AG10803 (cell line): ENCODE data around the gene VWA8.
A peak's percentile ranks its signal among the peaks of the same experiment; 100 is the strongest.

ENCODE experiments used
- DNase-seq: peaks from one replicate; pipeline ENCODE4 v3.0.0; 2010; ENCODE audit warnings: low read depth
- H3K4me3 ChIP-seq: 2 replicates; pipeline ENCODE4 v1.5.1; 2011; ENCODE audit warnings: mild to moderate bottlenecking, low read length, control low read depth
- TF ChIP-seq, protein P1 (sequence below): conservative IDR thresholded peaks from 2 replicates; pipeline ENCODE4 v1.5.1; 2011; ENCODE audit warnings: mild to moderate bottlenecking, low read length, control low read depth, inconsistent platforms

Gene VWA8

GRCh38 chr13:41678848-41679247, 282.1 kb downstream of the VWA8 start:
- TF ChIP-seq, protein P1, sequence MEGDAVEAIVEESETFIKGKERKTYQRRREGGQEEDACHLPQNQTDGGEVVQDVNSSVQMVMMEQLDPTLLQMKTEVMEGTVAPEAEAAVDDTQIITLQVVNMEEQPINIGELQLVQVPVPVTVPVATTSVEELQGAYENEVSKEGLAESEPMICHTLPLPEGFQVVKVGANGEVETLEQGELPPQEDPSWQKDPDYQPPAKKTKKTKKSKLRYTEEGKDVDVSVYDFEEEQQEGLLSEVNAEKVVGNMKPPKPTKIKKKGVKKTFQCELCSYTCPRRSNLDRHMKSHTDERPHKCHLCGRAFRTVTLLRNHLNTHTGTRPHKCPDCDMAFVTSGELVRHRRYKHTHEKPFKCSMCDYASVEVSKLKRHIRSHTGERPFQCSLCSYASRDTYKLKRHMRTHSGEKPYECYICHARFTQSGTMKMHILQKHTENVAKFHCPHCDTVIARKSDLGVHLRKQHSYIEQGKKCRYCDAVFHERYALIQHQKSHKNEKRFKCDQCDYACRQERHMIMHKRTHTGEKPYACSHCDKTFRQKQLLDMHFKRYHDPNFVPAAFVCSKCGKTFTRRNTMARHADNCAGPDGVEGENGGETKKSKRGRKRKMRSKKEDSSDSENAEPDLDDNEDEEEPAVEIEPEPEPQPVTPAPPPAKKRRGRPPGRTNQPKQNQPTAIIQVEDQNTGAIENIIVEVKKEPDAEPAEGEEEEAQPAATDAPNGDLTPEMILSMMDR, result no peak
- H3K4me3 ChIP-seq, result no peak overlapping the region
- DNase-seq, result no peak

GRCh38 chr13:41678249-41678648, 282.7 kb downstream of the VWA8 start:
- DNase-seq, result peak; percentile 42
- TF ChIP-seq, protein P1, result no peak
- no peak overlapping the region for H3K4me3 ChIP-seq

DNA sequence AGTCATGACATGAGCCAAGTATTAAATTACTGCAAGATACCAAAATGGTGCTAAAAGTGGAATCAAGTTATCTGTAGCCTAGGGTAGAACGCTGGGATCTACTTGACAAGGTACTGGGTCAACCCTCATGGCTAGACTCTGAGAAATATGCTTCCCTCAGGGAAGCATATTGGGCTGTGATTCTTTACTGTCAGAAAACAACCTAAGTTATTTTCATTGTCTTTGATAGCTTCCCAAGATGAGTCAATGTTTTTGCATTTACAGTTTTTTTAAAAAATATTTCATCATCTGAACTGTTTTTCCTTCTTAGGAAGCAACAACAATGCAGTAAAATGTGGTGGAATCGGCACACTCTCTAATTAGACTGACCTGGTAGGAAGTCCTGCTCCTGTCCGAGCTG, 285.6 kb downstream of the VWA8 start:
- DNase-seq, result peak; percentile 75
- H3K4me3 ChIP-seq, result no peak overlapping the region
- TF ChIP-seq, protein P1, result no peak

- H3K4me3 ChIP-seq, result no peak overlapping the region
- no peak for DNase-seq
- TF ChIP-seq, protein P1, result no peak
Measured at GRCh38 chr13:41674246-41674645, 286.7 kb downstream of the VWA8 start.

- DNase-seq, result no peak
- TF ChIP-seq, protein P1, result no peak
- no peak overlapping the region for H3K4me3 ChIP-seq
Measured at GRCh38 chr13:41673640-41674039, 287.3 kb downstream of the VWA8 start.

DNA sequence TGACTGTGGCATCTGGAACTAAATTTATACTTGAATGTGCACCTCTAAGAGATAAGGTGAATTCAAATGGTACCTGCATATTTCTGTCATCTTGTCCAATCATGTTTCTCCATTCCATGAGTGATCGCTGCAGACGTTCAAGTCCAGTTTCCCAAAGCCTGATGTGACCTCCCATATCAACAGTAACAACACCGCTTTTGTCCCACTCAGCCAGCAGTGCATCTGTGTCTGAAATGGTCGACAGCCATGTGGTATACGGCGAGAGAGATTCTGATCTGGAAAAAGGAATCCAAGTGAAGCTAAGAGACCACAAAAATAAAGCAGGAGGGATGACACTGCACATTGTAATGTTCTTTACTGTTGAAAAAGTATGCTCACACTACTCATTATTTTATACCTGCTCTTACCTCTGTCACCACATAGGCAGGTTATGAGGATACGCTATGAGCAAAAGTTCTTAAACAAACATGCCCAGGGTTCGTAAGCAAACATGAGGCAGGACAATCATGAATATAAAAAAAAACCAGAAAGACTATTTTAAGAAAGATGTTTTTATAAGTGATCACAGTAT, 290.0 kb downstream of the VWA8 start:
- TF ChIP-seq, protein P1, result no peak
- DNase-seq, result no peak
- H3K4me3 ChIP-seq, result no peak overlapping the region

DNA sequence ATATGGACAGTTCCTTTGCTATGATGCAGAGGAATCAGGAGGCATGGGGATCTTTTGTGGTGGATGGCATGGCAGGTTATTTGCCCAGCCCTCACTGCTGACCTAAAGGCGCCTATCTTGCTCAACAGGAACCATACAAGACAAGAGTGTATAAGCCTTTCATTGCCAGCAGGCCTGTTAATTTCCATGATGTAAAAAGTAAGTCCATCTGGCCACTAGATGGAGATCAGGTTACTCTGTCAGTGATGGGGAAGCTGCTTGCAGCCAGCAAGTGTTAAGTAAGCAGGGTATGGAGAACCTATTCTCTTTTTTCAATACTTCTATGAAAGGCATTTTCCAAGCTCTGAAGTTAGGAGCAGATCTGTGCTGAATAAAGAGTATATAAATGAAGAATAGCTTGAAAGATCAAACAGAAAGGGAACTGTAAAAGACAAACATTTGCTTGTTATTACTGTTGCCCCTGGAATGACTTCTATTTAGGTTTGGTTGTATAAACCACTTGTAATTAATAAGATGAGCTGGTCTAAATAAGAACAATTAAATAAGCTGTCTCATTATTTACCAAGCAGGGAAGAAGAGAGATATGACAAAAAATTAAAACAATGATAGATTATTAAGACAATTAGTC, 292.7 kb downstream of the VWA8 start:
- TF ChIP-seq, protein P1, result peak; percentile 94
- peak; percentile 95 for DNase-seq
- no peak overlapping the region for H3K4me3 ChIP-seq
